Measurements from ENCODE around the gene TIMM13. TPM values are rescaled to one million over a fixed set of nuclear protein-coding genes. Genes with fewer than 3 reads are reported as not detected.
"Not testable (repeated sequence)": the region's sequence is repeated elsewhere in the genome, so short reads cannot be mapped to it uniquely, and the experiment has no call there.

The TIMM13 gene
- 10 to 100 TPM; 46.5 to 48.5 TPM for total RNA-seq

DNA sequence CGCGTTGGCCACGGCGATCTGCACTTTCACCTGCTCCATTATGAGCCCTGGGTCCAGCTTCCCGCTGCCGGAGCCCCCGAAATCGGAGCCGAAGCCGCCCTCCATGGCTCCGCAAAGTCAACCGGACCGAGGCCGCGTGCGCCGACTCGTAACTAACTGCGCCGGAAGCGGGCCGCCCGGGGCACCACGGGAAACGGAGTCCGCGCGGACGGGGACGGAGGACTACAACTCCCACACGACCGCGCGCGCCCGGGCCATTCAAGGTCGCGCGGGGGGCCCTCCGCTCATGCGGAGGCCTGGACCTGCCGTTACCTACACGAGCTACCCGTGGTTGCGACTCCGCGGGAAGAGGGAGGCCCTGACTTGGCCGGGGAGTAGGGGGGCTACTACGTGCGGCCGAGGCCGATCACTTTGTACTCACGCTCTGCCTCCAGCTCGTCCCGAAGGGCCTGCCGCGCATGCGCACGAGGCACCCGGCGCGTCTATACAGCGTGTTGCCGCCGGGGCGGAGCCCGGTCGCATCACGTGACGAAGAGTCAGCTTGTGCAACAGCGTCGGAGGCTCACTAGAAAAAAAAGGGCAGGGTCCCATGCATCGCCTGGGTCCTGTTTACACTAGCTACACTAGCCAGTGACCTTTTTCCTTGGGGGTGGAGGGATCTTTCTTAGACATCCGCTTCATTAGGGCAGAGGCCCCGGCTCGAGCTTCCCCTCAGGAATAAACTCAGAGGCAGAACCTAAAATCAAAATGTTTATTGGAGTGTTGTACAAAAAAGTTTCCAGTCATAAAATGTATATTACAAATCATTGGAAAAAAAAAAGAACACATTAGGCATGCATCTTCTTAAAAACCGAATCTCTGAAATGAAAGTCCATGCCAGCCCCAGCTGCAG, at the start of gene TIMM13:
TSS of gene TIMM13 (minus strand) at position 158 of the 892 bp plus-strand sequence. CDS start at position 105, 53 bp downstream.
- POLR2A ChIA-PET, result interaction anchor here (0.6 to 1.9 kb wide), 17 partner anchors 9 to 358 kb away, joined by 3 to 13 read pairs (median 3); partner anchors contain the start of genes GADD45B, LMNB2, PLEKHJ1 and THOP1
- Mint-ChIP-seq H3K4me3 (peak within 1 kb of the TSS; percentile 94), H3K4me1 (peaks cover 7% of the 10 kb centered on the region), H3K9me3 (no peaks in the 10 kb centered on the region), H3K36me3 (peaks cover 9% of the 10 kb centered on the region), H3K27me3 (no peaks in the 10 kb centered on the region), H3K27ac (peak within 1 kb of the TSS; percentile 90)
- DNase-seq (peak; percentile 99), ATAC-seq (ENCODE audit: low read depth) (peak; percentile 90)

DNA sequence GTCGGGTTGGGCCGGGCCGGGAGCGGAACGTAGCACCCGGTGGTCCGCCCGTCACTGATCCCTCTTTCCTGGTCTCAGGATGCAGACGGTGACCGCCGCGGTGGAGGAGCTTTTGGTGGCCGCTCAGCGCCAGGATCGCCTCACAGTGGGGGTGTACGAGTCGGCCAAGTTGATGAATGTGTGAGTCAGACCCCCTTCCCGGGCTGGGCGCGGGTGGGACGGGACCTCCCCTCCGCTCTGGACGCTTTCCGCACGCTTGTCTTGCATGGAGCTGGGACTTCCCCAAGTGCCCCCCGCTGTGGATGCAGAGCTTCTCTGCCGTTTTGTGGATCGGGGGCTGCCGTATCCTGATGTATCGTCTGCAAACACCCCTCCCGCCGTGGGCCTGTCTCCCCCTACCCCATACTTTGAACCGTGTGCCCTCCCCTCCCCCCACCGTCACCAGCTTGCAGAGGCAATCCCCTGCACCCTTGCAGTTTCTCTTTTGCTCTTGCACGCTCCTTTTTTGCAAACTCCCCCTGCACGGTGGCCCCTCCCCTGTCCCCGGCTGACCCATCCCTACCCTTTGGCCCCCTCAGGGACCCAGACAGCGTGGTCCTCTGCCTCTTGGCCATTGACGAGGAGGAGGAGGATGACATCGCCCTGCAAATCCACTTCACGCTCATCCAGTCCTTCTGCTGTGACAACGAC, 49.2 kb upstream of the TIMM13 start:
- peak; percentile 6 for ATAC-seq (ENCODE audit: low read depth)
- H3K9me3 Mint-ChIP-seq, result no peaks in the 10 kb centered on the region
- peak; percentile 74 for DNase-seq
- H3K27me3 Mint-ChIP-seq, result no peaks in the 10 kb centered on the region
- H3K4me1 Mint-ChIP-seq, result peaks cover 10% of the 10 kb centered on the region
- peak overlapping the region; percentile 87 for H3K27ac Mint-ChIP-seq
- POLR2A ChIA-PET, result interaction anchor here (0.8 to 5.7 kb wide), 49 partner anchors 8 to 365 kb away, joined by 3 to 207 read pairs (median 7); partner anchors contain the start of genes LMNB2, LSM7, SGTA and SPPL2B
- peak overlapping the region; percentile 94 for H3K4me3 Mint-ChIP-seq
- peaks cover 23% of the 10 kb centered on the region for H3K36me3 Mint-ChIP-seq

- peaks cover 10% of the 10 kb centered on the region for H3K4me1 Mint-ChIP-seq
- no peaks in the 10 kb centered on the region for H3K9me3 Mint-ChIP-seq
- ATAC-seq (ENCODE audit: low read depth) (peak; percentile 46), DNase-seq (peak; percentile 98)
- H3K27ac Mint-ChIP-seq, result peak within 1 kb of the TSS; percentile 87
- peak within 1 kb of the TSS; percentile 94 for H3K4me3 Mint-ChIP-seq
- H3K36me3 Mint-ChIP-seq, result peaks cover 21% of the 10 kb centered on the region
- POLR2A ChIA-PET, result interaction anchor here (0.6 to 5.7 kb wide), 55 partner anchors 9 to 424 kb away, joined by 3 to 207 read pairs (median 6); partner anchors contain the start of genes LMNB2, LSM7, PEAK3 and SGTA
- no peaks in the 10 kb centered on the region for H3K27me3 Mint-ChIP-seq
These were observed 48.5 kb upstream of the TIMM13 start, which contains the start of gene GADD45B for GRCh38 chr19:2475702-2476450. GADD45B (plus strand) TSS chr19:2476127; CDS start chr19:2476359, 232 bp downstream.

- Mint-ChIP-seq H3K27ac (peak overlapping the region; percentile 76), H3K4me1 (peaks cover 10% of the 10 kb centered on the region), H3K4me3 (peak overlapping the region; percentile 94), H3K9me3 (no peaks in the 10 kb centered on the region), H3K36me3 (peaks cover 21% of the 10 kb centered on the region), H3K27me3 (no peaks in the 10 kb centered on the region)
- DNase-seq (peak; percentile 79), ATAC-seq (ENCODE audit: low read depth) (peak; percentile 5)
- POLR2A ChIA-PET, result interaction anchor here (0.6 to 5.7 kb wide), 48 partner anchors 9 to 423 kb away, joined by 3 to 207 read pairs (median 7); partner anchors contain the start of genes LMNB2, LSM7, PEAK3 and SGTA
These were observed 47.8 kb upstream of the TIMM13 start for GRCh38 chr19:2475018-2475701.

DNA sequence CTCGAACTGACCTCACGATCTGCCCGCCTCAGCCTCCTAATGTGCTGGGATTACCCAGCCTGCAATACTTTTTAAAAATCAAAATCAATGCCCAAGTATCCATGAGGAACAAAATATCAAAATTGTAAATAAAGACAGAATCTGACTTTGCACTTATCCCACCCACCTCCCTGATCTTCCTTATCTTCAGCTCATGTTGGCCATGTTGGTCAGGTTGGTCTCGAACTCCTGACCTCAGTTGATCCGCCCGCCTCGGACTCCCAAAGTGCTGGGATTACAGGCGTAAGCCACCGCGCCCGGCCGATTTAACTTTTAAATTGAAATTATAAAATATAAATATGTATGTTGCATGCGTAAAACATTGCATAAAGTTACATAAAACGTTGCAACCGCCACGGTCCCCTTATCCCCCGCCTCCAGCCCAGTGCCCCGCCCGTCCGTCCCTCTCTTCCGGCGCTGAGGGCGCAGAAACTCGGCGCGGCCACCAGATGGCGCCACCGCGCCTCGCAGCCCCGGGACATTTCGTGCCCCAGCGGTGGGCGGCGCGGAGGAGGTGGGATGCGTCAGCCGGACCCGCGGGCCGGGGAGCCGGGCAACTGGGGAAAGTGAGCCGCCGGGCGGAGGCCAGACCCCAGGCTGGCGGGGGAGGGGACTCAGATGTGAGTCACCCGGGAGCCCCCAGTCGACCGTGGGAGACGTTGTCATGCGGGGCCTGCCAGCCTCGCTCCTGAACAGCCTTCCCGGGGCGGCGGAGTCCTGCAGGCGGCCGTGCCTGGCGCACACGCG, 47.0 kb upstream of the TIMM13 start:
- ATAC-seq (ENCODE audit: low read depth) (peak; percentile 34), DNase-seq (peak; percentile 94)
- Mint-ChIP-seq H3K36me3 (peaks cover 21% of the 10 kb centered on the region), H3K27ac (peak overlapping the region; percentile 76), H3K9me3 (no peaks in the 10 kb centered on the region), H3K4me1 (peaks cover 14% of the 10 kb centered on the region), H3K27me3 (no peaks in the 10 kb centered on the region), H3K4me3 (peak overlapping the region; percentile 94)
- POLR2A ChIA-PET, result interaction anchor here (0.5 to 5.6 kb wide), 10 partner anchors 20 to 235 kb away, joined by 3 to 207 read pairs (median 68); no protein-coding TSS in a partner anchor

GRCh38 chr19:2469915-2470200, 42.5 kb upstream of the TIMM13 start:
- H3K4me3 Mint-ChIP-seq; ATAC-seq (ENCODE audit: low read depth); H3K36me3 Mint-ChIP-seq; H3K4me1 Mint-ChIP-seq; H3K27ac Mint-ChIP-seq; H3K27me3 Mint-ChIP-seq; DNase-seq; H3K9me3 Mint-ChIP-seq: not testable (repeated sequence)
- POLR2A ChIA-PET, result interaction anchor here (1.0 to 1.8 kb wide), 4 partner anchors 8 to 234 kb away, joined by 3 to 6 read pairs (median 4); partner anchors contain the start of gene PLEKHJ1

- ATAC-seq (ENCODE audit: low read depth) (peak; percentile 63), DNase-seq (no peak)
- H3K4me3 Mint-ChIP-seq, result peak overlapping the region; percentile 27
- no peaks in the 10 kb centered on the region for H3K9me3 Mint-ChIP-seq
- H3K27ac Mint-ChIP-seq, result peak overlapping the region; percentile 56
- peaks cover 8% of the 10 kb centered on the region for H3K4me1 Mint-ChIP-seq
- POLR2A ChIA-PET, result interaction anchor here (1.0 to 1.6 kb wide), 2 partner anchors 145 to 233 kb away, joined by 3 to 6 read pairs; partner anchors contain the start of gene PLEKHJ1
- H3K27me3 Mint-ChIP-seq, result no peaks in the 10 kb centered on the region
- H3K36me3 Mint-ChIP-seq, result no peaks in the 10 kb centered on the region
These were observed 41.9 kb upstream of the TIMM13 start for GRCh38 chr19:2469102-2469914.

GRCh38 chr19:2468596-2468995, 41.2 kb upstream of the TIMM13 start:
- DNase-seq (no peak), ATAC-seq (ENCODE audit: low read depth) (no peak)
- Mint-ChIP-seq H3K9me3 (no peaks in the 10 kb centered on the region), H3K36me3 (no peaks in the 10 kb centered on the region), H3K27ac (peak overlapping the region; percentile 61), H3K27me3 (no peaks in the 10 kb centered on the region), H3K4me3 (no peak overlapping the region), H3K4me1 (peaks cover 8% of the 10 kb centered on the region)
- POLR2A ChIA-PET, result no interaction called here

DNA sequence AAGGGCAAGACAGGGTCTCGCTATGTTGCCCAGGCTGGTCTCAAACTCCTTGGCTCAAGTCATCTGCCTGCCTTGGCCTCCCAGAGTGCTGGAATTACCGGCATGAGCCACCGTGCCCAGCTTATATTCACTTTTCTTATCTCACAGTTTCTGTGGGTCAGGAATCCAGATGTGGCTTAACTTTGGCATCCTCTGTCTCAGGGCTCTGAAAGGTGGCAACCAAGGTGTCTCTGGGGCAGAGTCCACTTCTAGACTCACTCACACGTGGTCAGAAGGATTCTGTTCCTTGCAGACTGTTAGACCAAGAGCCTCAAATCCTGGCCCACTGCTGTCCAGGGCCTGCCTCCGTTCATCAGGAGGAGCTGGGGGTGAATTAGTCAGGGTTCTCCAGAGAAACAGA, 37.0 kb upstream of the TIMM13 start:
- no peaks in the 10 kb centered on the region for H3K27me3 Mint-ChIP-seq
- H3K9me3 Mint-ChIP-seq, result no peaks in the 10 kb centered on the region
- DNase-seq (no peak), ATAC-seq (ENCODE audit: low read depth) (no peak)
- H3K4me1 Mint-ChIP-seq, result peaks cover 14% of the 10 kb centered on the region
- H3K27ac Mint-ChIP-seq, result no peak overlapping the region
- peaks cover 2% of the 10 kb centered on the region for H3K36me3 Mint-ChIP-seq
- POLR2A ChIA-PET, result interaction anchor here (0.6 to 5.3 kb wide), 3 partner anchors 13 to 156 kb away, joined by 3 to 50 read pairs (median 8); partner anchors contain the start of gene GADD45B
- H3K4me3 Mint-ChIP-seq, result no peak overlapping the region

DNA sequence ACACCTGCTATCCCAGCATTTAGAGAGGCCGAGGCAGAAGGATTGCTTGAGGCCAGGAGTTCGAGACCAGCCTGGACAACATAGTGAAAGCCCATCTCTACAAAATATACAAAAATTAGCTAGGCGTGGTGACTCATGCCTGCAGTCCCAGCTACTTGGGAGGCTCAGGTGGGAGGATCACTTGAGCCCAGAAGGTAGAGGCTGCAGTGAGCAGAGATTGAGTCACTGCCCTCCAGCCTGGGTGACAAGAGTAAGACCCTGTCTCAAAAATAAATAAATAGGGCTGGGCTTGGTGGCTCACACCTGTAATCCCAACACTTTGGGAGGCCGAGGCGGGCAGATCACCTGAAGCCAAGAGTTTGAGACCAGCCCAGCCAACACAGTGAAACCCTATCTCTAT, 36.3 kb upstream of the TIMM13 start:
- H3K4me3 Mint-ChIP-seq, result peak overlapping the region; percentile 48
- not testable (repeated sequence) for H3K36me3 Mint-ChIP-seq; DNase-seq; H3K27me3 Mint-ChIP-seq; ATAC-seq (ENCODE audit: low read depth); H3K4me1 Mint-ChIP-seq; H3K27ac Mint-ChIP-seq; H3K9me3 Mint-ChIP-seq
- POLR2A ChIA-PET, result interaction anchor here (2.2 to 5.3 kb wide), 2 partner anchors 13 to 157 kb away, joined by 8 to 50 read pairs; partner anchors contain the start of gene GADD45B

Data from activated naive CD8-positive, alpha-beta T cell treated with anti-CD3 and anti-CD28 coated beads, Interleukin-2, amount 10 ng/mL, durations not matched to agents 7 days and 5 days (primary cell).